RPMI7951 (cell line): ENCODE data around the gene MARS2. TPM values are rescaled to one million over a fixed set of nuclear protein-coding genes. Genes with fewer than 3 reads are reported as not detected.
"Not testable (repeated sequence)": the region's sequence is repeated elsewhere in the genome, so short reads cannot be mapped to it uniquely, and the experiment has no call there.

Experiments used
- DNase-seq: peaks from one replicate; pipeline ENCODE4 v3.0.0-alpha.2; 2012; ENCODE audit warnings: low read depth
- total RNA-seq: library from RNA; depleted of rRNA; stranded (reverse); fragments of >200 nt; shearing (Covaris generic); gene quantifications from 2 replicates; pipeline ENCODE4 v1.2.3, GENCODE V29; 2014; rRNA removed

MARS2 gene
- total RNA-seq, 1 experiment from 2014 or later, result 4.6 TPM

DNA sequence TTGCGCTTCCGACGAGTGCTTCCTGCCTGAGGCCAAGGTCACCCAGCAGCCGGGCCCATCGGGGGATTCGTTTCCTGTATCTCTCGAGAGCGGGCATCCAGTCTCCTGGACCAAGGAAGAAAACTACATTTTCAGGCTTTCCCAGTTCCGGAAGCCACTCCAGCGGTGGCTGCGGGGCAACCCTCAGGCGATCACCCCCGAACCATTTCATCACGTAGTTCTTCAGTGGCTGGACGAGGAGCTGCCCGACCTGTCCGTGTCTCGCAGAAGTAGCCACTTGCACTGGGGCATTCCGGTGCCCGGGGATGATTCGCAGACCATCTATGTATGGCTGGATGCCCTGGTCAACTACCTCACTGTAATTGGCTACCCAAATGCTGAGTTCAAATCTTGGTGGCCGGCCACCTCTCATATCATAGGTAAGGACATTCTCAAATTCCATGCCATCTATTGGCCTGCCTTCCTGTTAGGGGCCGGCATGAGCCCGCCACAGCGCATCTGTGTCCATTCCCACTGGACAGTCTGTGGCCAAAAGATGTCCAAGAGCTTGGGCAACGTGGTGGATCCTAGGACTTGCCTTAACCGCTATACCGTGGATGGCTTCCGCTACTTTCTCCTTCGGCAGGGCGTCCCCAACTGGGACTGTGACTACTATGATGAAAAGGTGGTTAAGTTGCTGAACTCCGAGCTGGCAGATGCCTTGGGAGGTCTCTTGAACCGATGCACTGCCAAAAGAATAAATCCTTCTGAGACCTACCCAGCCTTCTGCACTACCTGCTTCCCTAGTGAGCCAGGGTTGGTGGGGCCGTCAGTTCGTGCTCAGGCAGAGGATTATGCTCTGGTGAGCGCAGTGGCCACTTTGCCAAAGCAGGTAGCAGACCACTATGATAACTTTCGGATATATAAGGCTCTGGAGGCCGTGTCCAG, 1.0 kb downstream of the MARS2 start:
- DNase-seq, result peak; percentile 32

DNA sequence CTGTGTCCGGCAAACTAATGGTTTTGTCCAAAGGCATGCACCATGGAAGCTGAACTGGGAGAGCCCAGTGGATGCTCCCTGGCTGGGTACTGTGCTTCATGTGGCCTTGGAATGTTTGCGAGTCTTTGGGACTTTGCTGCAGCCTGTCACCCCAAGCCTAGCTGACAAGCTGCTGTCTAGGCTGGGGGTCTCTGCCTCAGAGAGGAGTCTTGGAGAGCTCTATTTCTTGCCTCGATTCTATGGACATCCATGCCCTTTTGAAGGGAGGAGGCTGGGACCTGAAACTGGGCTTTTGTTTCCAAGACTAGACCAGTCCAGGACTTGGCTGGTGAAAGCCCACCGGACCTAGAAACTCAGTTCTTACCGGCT, 1.7 kb downstream of the MARS2 start:
- no peak for DNase-seq

DNA sequence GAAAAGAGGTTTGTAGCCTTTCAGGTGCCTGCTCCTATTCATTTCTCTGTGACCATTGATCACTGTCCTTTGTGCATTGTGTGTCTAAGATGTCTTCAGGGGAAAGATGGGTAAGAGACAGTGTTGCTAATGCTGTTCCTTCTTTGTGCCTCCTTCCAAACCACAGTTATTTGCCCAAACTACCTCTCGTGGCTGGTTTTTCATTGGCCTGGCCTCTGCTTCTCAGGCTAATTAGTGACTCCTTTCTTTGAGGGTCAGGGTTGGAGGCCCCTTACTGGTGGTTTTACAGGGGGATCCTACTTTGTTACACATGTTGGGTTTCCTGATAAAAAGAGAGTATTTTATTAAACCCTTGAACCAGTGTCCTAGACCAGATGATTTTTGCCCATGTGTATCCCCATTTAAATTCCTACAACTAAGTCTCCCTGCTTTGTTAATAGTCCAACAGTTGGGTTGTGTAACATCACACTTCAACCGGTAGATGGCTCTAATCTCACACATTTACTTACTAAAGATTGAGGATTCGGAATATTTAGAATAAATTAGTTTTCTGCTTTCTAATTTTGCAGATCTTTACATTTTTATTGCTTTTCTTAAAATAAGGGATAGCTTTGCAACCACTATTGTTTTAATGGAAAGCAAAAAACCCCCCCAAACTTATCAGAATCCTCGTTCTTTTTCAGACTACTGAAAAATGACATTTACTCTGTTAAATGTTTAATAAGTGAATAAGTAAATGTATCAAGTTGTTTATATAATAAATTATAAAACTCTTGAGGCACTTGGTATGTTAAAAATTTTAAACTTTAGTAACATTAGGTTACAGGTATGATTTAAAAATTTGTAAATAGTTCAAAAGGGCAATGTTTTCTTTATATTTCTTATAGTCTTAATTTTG, 2.4 kb downstream of the MARS2 start:
- peak; percentile 62 for DNase-seq

DNA sequence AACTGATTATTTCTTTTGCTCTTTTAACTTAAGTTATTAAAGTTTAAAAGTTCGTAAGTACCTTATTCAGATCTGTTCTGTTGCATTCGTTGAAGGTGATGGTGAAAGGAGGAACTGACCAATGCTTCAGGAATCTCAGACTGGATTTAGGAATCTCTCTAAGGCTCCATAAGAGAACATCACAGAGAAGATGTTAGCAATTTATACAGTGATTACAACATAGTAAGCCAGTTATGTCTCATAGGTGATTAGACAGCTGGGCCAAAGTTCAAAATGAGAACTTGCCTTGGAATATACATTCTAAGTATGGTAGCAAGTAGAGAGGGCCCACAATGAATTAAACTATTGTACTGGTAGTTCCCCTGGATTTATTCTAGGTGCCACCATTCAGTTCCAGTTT, 3.2 kb downstream of the MARS2 start:
- peak; percentile 44 for DNase-seq

DNA sequence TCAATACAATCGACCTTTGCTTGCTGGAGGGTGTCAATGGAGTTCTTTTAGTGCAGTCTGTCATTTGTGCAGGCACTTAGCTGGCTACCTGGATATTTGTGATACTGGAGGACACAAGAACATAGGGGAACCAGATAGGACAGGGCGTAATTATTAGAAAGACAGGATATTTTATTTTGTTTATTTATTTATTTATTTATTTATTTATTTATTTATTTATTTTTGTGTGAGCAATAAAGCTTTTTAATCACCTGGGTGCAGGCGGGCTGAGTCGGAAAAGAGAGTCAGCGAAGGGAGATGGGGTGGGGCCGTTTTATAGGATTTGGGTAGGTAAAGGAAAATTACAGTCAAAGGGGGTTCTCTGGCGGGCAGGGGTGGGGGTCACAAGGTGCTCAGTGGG, 4.0 kb downstream of the MARS2 start:
- not testable (repeated sequence) for DNase-seq

DNA sequence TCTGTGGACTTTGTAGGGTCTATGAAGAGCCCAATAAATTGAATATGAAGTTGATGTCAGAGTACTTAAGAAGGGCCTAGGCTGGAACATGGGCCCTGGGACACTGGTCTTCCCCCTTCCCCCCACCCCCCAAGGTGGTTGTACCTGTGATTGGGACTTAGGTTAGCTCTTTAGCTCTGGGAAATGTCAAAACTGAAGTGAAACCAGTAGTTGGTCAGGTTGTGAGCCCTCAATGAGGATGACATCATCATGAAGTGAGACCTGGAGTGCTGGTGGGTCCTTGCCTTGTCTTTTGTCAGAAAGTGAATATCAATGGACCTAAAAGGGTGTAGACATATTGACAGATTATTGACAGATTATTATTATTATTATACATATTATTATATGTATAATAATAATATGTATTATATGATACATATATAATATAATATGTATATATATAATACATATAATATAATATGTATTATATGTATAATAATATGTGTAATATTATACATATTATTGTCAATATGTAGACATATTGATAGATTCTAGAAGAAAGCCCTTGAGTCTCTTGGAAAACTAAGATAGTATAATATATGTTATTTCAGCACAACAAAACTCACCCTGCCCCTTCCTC, 5.4 kb downstream of the MARS2 start:
- no peak for DNase-seq

DNA sequence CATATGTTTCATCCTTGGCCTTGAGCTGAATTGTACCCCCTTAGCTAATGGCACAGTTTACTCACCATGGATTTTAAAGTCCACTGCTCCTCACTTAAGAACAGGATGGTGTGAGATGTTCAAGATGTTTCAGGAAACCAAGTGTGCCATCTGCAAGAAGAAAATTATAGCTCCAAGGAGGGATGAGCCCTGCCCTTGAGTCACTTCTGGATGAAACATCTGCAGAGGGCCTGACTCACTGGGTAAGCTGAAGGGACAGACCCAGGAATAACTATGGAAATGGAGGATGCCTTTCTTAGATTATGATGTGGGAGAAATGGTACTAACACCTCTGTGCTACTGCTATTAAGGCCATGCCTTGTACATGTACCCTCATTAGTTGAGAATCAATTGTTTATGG, 6.4 kb downstream of the MARS2 start:
- peak; percentile 34 for DNase-seq

DNA sequence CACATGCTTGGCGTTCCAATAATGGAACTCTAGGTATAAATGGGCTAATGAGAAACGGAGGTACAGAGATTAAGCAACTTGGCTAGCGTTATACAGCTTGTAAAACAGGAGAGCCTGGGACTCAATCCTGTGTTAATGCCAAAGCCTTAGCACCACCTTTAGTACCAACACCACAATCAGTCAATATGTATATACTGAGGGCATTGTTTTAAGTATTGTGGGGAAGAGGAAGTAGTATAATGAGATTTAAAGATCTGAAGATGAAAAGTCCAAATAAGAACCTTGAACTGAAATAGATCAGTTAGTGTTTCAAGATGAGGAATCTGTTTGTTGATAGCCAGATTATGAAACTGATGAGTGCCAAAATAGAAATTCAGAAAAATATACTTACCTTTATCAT, 8.1 kb downstream of the MARS2 start:
- no peak for DNase-seq

DNA sequence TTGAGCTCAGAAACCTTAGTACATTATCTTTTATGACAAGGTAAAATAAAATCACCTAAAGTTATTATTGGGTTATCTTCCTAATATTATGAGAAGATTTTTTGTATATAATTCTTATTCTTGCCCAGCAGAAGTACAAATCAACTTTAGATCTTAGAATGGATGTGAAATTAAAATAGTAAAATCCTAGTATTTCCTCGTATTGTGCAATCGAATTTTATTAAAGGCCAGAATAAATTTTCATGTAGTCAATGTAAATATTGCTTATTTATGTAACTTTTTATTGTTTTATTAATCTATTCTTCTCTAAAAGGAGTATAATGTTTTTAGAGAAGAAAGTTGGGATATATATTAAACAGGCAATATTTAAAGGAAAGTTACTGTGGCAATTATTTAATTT, 12.7 kb downstream of the MARS2 start:
- no peak for DNase-seq

DNA sequence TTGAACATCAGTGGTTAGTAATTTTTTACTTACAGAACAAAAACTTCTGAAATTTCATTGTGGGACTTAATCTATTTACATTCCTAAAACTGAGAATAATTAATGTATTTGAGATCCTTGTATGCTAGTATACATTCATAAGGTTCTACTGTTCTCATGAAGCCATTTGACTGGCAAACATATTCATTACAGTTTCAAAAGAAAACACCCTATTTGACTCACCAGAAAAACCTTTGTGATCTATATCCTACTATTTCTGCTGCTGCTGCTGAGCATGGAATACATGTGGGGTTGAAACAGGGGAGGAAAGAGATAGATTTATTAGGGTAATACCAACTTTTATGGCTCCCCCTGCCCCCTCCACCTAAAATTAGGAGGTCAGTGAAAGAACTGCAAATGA, 21.8 kb downstream of the MARS2 start:
- DNase-seq, result no peak

DNA sequence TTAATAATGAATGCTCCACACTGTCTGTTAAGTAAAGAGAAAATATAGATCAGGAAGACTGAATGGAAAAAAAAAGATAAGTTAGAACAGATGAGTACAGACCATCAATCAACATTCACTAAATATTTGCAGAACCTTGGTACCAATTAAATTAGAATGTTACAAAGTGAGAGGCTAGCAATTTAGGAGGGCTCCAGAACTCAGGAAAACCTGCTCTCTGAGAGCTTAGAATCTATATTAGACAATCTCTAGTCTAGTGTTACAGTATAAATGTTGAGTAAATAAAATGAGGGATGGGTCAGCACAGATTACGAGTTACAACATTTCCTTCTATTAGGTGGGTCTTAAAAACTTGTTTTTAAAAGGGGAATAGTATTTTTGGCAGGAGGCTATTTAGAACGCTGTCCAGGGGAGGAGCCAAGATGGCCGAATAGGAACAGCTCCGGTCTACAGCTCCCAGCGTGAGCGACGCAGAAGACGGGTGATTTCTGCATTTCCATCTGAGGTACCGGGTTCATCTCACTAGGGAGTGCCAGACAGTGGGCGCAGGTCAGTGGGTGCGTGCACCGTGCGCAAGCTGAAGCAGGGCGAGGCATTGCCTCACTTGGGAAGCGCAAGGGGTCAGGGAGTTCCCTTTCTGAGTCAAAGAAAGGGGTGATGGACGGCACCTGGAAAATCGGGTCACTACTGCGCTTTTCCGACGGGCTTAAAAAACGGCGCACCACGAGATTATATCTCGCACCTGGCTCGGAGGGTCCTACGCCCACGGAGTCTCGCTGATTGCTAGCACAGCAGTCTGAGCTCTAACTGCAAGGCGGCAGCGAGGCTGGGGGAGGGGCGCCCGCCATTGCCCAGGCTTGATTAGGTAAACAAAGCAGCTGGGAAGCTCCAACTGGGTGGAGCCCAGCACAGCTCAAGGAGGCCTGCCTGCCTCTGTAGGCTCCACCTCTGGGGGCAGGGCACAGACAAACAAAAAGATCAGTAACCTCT, 23.7 kb downstream of the MARS2 start:
- not testable (repeated sequence) for DNase-seq

DNA sequence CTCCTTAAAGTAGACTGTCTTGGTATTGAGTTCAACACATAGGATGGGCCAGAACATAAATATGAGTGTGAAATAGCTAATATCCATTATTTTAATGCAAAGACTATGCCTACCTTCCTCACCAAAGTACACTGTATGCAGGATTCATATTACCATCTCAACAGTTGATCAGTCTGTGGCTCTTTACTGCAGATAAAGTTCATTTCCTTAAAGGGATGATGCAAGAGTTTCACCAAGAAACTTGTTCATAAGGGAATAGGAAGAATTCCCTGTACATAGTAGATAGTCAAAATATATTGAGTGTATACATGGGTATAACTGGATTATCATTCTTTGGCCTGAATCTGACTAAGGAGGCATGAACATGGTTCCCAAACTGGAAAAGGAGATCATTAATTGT, 35.0 kb downstream of the MARS2 start:
- no peak for DNase-seq

Other genes starting within 250 kb of the MARS2 start
- 286 and 315 TPM in 2 replicates for gene HSPD1, start 205.5 kb upstream of the MARS2 start, total RNA-seq
- 516 and 553 TPM in 2 replicates for gene HSPE1, start 205.0 kb upstream of the MARS2 start, total RNA-seq
- gene MOB4, start 189.3 kb upstream of the MARS2 start, total RNA-seq, result 80.6 and 103 TPM in 2 replicates
- gene RFTN2, start 29.8 kb upstream of the MARS2 start, total RNA-seq, result 1.7 and 2.0 TPM in 2 replicates
- not detected in 2 replicates for gene BOLL, start 80.0 kb downstream of the MARS2 start, total RNA-seq
- 0.12 TPM in 1 of 2 replicates, not detected in the other for gene PLCL1, start 99.2 kb downstream of the MARS2 start, total RNA-seq